Suprapubic skin (tissue), 3 donors: ENCODE data around the gene IFNAR1.

Experiments
- CTCF ChIP-seq, 2 donors: fragments of 200-600 bp in 1 of 2; fragments of 450-650 bp in 1 of 2; sonication (generic) in 1 of 2; IDR thresholded peaks; one replicate each; pipeline ENCODE4 v1.5.1; 2016 to 2019; ENCODE audit warnings: antibody characterized with exemption in 2 of 2, mild to moderate bottlenecking in 1 of 2, moderate library complexity in 1 of 2
- EP300 ChIP-seq: sonication (generic); formaldehyde crosslinking; IDR thresholded peaks from one replicate; pipeline ENCODE4 v1.6.1; 2017; ENCODE audit warnings: antibody characterized with exemption
- POLR2A ChIP-seq, 2 donors: fragments of 450-650 bp; IDR thresholded peaks; one replicate each; pipeline ENCODE4 v1.6.1; 2017; ENCODE audit warnings: antibody characterized with exemption in 2 of 2, mild to moderate bottlenecking in 2 of 2, moderate library complexity in 2 of 2

- TF ChIP-seq POLR2A (IDR thresholded peaks at IDR 0.05): no peak
- TF ChIP-seq CTCF (IDR thresholded peaks at IDR 0.05): no peak
- TF ChIP-seq EP300: no peak
Measured at GRCh38 chr21:33398361-33398760, 73.6 kb downstream of the IFNAR1 start.
